Fibroblast of villous mesenchyme (primary cell): ENCODE data around the gene ARID1B. TPM values are rescaled to one million over a fixed set of nuclear protein-coding genes. Genes with fewer than 3 reads are reported as not detected.

Source experiments
- DNase-seq: peaks from one replicate; pipeline ENCODE4 v3.0.0-alpha.2; 2010; ENCODE audit warnings: low read depth
- H3K4me3 ChIP-seq: 2 replicates; pipeline ENCODE4 v1.5.1; 2011; ENCODE audit warnings: low read depth, mild to moderate bottlenecking, low read length
- total RNA-seq: library from RNA; depleted of rRNA; stranded (reverse); fragments of >200 nt; gene quantifications from 2 replicates; pipeline ENCODE4 v1.2.3, GENCODE V29; 2012
- TF ChIP-seq, protein P1 (sequence below): IDR thresholded peaks from 2 replicates; pipeline ENCODE4 v1.5.1; 2012; ENCODE audit warnings: low read depth, mild to moderate bottlenecking, low read length; ENCODE audit not compliant: insufficient read depth

ARID1B gene
- total RNA-seq, 1 donor, result 41.0 TPM

GRCh38 chr6:156961282-156961892 lies 184.2 kb downstream of the ARID1B start:
- no peak for DNase-seq
- no peak overlapping the region for H3K4me3 ChIP-seq
- TF ChIP-seq, protein P1, sequence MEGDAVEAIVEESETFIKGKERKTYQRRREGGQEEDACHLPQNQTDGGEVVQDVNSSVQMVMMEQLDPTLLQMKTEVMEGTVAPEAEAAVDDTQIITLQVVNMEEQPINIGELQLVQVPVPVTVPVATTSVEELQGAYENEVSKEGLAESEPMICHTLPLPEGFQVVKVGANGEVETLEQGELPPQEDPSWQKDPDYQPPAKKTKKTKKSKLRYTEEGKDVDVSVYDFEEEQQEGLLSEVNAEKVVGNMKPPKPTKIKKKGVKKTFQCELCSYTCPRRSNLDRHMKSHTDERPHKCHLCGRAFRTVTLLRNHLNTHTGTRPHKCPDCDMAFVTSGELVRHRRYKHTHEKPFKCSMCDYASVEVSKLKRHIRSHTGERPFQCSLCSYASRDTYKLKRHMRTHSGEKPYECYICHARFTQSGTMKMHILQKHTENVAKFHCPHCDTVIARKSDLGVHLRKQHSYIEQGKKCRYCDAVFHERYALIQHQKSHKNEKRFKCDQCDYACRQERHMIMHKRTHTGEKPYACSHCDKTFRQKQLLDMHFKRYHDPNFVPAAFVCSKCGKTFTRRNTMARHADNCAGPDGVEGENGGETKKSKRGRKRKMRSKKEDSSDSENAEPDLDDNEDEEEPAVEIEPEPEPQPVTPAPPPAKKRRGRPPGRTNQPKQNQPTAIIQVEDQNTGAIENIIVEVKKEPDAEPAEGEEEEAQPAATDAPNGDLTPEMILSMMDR, result no peak

DNA sequence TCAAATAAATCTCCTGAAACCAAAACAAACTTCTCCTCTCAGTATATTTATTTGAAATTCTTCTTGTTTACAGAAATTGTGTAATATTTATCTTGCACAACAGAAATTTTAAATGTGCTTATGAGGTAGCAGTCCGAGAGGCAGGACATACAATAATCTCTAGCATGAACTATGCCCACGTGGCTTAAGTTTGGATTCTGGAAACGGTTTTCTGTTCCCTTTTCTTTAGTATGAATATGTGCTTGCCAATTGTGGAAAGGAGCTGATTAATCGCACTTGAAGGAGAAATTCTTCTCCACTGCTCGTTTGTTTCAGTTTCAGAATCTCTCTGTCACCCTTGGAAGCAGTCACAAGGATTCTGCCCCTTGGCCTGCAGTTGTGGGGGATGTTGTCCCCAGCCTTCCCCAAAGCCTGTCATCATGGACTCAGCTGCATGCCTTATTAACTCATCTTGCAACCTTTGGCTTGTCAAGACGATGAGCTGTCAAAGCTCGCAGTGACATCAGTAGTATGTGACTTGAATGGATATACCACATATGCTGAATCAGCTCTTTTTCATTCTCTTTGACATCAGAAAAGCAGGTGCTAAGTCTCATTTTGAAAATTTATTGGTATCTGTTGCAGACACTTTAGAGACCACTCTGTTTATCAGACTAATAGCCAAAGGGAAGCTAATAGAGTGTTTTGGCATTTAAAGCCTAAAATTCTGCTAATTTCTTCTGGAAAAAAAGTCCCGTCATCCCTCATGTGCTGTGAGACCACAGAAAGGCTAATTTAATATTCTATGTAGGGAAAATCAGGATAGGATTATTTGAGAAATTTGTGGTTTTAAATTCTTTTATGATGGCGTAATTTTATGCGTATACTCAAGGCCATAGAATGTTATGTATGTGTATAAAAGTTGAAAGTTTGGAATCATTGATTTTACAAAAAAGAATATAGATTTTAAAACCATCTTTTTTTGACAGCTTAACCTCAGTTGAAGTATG lies 186.8 kb downstream of the ARID1B start:
- DNase-seq, result peak; percentile 85

GRCh38 chr6:156967852-156968251 lies 190.7 kb downstream of the ARID1B start:
- DNase-seq, result no peak
- TF ChIP-seq, protein P1, result no peak
- H3K4me3 ChIP-seq, result no peak overlapping the region

More for the DNA sequence above, 186.8 kb downstream of the ARID1B start:
- TF ChIP-seq, protein P1, result no peak
- peak overlapping the region; percentile 48 for H3K4me3 ChIP-seq

DNA sequence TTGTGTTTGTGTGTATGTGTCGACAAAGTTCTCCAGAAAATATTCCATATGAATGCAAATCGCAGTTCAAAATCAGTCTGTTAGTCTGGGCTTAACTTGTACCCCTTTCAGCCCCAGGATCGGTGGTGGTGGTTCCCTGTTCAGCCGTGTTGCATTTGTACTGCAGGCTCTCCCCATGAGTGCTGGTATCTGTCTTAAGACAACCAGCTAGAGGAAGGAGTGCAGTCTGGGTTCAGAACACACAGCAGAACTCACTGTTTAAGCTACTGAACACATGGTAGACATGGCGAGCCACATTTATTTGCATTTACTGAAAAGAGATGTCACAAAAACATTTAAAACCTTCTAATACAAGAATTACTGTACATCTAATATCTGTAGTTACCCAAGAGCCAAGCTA lies 192.1 kb downstream of the ARID1B start:
- TF ChIP-seq, protein P1, result no peak
- no peak for DNase-seq
- H3K4me3 ChIP-seq, result no peak overlapping the region

DNA sequence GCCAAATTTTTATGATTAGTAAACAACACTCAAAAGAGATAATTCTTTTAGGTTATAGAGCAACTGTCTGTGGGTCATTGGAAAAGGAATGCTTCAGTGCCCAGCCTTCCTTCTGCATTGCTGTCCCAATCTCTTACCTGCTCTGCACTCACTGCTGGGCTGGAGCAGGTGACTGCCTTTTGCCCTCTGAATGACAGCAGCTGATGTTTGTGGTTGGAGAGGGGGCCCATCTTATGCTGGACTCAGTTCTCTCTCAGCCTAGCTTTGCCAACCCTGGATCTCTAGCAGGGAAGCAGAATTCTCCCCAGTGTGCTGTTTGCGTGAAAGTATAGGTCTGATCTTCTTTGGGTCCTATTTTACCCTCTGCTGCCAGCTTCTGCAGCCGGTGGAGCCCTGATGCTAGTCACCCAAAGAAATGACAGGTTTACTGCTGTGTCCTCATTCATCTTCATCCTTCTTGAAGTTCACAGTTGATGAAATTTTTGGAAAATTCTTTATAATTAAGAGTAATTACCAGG lies 193.5 kb downstream of the ARID1B start:
- H3K4me3 ChIP-seq, result no peak overlapping the region
- no peak for DNase-seq
- TF ChIP-seq, protein P1, result no peak

GRCh38 chr6:156971153-156971885 lies 194.1 kb downstream of the ARID1B start:
- DNase-seq, result no peak
- TF ChIP-seq, protein P1, result no peak
- H3K4me3 ChIP-seq, result no peak overlapping the region
